HEK293 (cell line): Measurements from ENCODE around the gene VASN.
A peak's percentile ranks its signal among the peaks of the same experiment; 100 is the strongest.

Experiments
- CTCF ChIA-PET: fragments of 350-600 bp; formaldehyde crosslinking; extraction: SDS; loops from one replicate; lab custom pipeline; 2021; ENCODE audit warnings: antibody characterized with exemption; lab: Yijun Ruan, JAX
- POLR2A ChIA-PET: fragments of 300-600 bp; formaldehyde crosslinking; extraction: SDS; loops from one replicate; lab custom pipeline; 2020; ENCODE audit warnings: antibody characterized with exemption, inconsistent platforms; lab: Yijun Ruan, JAX
- H3K27ac ChIP-seq: fragments of 200-500 bp; sonication (Bioruptor generic); 2 replicates; pipeline ENCODE4 v1.5.1; 2014; ENCODE audit warnings: low read depth, low read length, control low read depth, inconsistent platforms; ENCODE audit errors: extremely low read depth
- H3K36me3 ChIP-seq, 2 experiments: fragments of 200-500 bp in 1 of 2; sonication (Bioruptor generic) in 1 of 2; 1 replicate in 1 of 2; 2 replicates in 1 of 2; pipeline ENCODE4 v1.5.1; 2014 to 2017; ENCODE audit warnings: inconsistent platforms in 2 of 2, low read length in 2 of 2; ENCODE audit not compliant: control insufficient read depth in 2 of 2, insufficient read depth in 1 of 2
- H3K4me1 ChIP-seq: fragments of 200-500 bp; sonication (Bioruptor generic); 2 replicates; pipeline ENCODE4 v1.5.1; 2014; ENCODE audit warnings: mild to moderate bottlenecking, low read length, inconsistent platforms; ENCODE audit not compliant: control insufficient read depth, insufficient read depth
- H3K4me3 ChIP-seq: 2 replicates; pipeline ENCODE4 v1.5.1; 2011; ENCODE audit warnings: low read depth, mild to moderate bottlenecking, control low read depth, low read length, moderate library complexity
- H3K9me3 ChIP-seq: fragments of 200-500 bp; sonication (Bioruptor generic); 2 replicates; pipeline ENCODE4 v1.5.1; 2014; ENCODE audit warnings: low read depth, low read length, inconsistent platforms; ENCODE audit not compliant: control insufficient read depth, insufficient read depth
- ELK4 ChIP-seq: IDR thresholded peaks from 2 replicates; pipeline ENCODE4 v1.6.1; 2011; ENCODE audit warnings: mild to moderate bottlenecking, low read depth, low read length, borderline replicate concordance
- GLIS1 ChIP-seq: fragments of 450-650 bp; formaldehyde crosslinking; IDR thresholded peaks from 2 replicates; pipeline ENCODE4 v1.5.1; 2016; ENCODE audit warnings: missing biosample characterization, missing genetic modification characterization
- KLF17 ChIP-seq: fragments of 450-650 bp; formaldehyde crosslinking; IDR thresholded peaks from 2 replicates; pipeline ENCODE4 v1.5.1; 2016; ENCODE audit warnings: missing biosample characterization, missing genetic modification characterization
- SCRT2 ChIP-seq: fragments of 450-650 bp; formaldehyde crosslinking; IDR thresholded peaks from 2 replicates; pipeline ENCODE4 v1.5.1; 2016; ENCODE audit warnings: missing biosample characterization, missing genetic modification characterization
- SP2 ChIP-seq: fragments of 450-650 bp; formaldehyde crosslinking; IDR thresholded peaks from 2 replicates; pipeline ENCODE4 v1.5.1; 2016; ENCODE audit warnings: missing biosample characterization, missing genetic modification characterization
- TCF7L2 ChIP-seq: IDR thresholded peaks from 2 replicates; pipeline ENCODE4 v1.6.1; 2011; ENCODE audit warnings: low read depth, mild to moderate bottlenecking, inconsistent platforms, low read length, moderate library complexity, borderline replicate concordance
- YY1 ChIP-seq: fragments of 450-650 bp; formaldehyde crosslinking; IDR thresholded peaks from 2 replicates; pipeline ENCODE4 v1.5.1; 2018; ENCODE audit warnings: missing biosample characterization, missing genetic modification characterization
- ZBTB48 ChIP-seq: fragments of 450-650 bp; formaldehyde crosslinking; IDR thresholded peaks from 2 replicates; pipeline ENCODE4 v1.5.1; 2016; ENCODE audit warnings: missing biosample characterization, missing genetic modification characterization
- ZEB2 ChIP-seq: fragments of 450-650 bp; formaldehyde crosslinking; IDR thresholded peaks from 2 replicates; pipeline ENCODE4 v1.5.1; 2016; ENCODE audit warnings: missing biosample characterization, missing genetic modification characterization
- ZNF121 ChIP-seq: fragments of 450-650 bp; formaldehyde crosslinking; IDR thresholded peaks from 2 replicates; pipeline ENCODE4 v1.5.1; 2016; ENCODE audit warnings: missing biosample characterization, missing genetic modification characterization
- ZNF148 ChIP-seq: fragments of 450-650 bp; formaldehyde crosslinking; IDR thresholded peaks from 2 replicates; pipeline ENCODE4 v1.5.0; 2017; ENCODE audit warnings: missing biosample characterization, missing genetic modification characterization, borderline replicate concordance
- ZNF2 ChIP-seq: fragments of 450-650 bp; formaldehyde crosslinking; IDR thresholded peaks from 2 replicates; pipeline ENCODE4 v1.5.1; 2016; ENCODE audit warnings: missing biosample characterization, missing genetic modification characterization
- ZNF26 ChIP-seq: fragments of 450-650 bp; formaldehyde crosslinking; IDR thresholded peaks from 2 replicates; pipeline ENCODE4 v1.5.1; 2016; ENCODE audit warnings: missing biosample characterization, missing genetic modification characterization
- ZNF292 ChIP-seq: fragments of 450-650 bp; formaldehyde crosslinking; IDR thresholded peaks from 2 replicates; pipeline ENCODE4 v1.5.1; 2016; ENCODE audit warnings: low read depth, missing biosample characterization, missing genetic modification characterization, borderline replicate concordance
- ZNF311 ChIP-seq: fragments of 450-650 bp; formaldehyde crosslinking; IDR thresholded peaks from 2 replicates; pipeline ENCODE4 v1.5.1; 2017; ENCODE audit warnings: missing biosample characterization, missing genetic modification characterization, borderline replicate concordance
- ZNF335 ChIP-seq: fragments of 450-650 bp; formaldehyde crosslinking; conservative IDR thresholded peaks from 2 replicates; pipeline ENCODE4 v1.5.1; 2016; ENCODE audit warnings: missing biosample characterization, missing genetic modification characterization
- ZNF366 ChIP-seq: fragments of 450-650 bp; formaldehyde crosslinking; conservative IDR thresholded peaks from 2 replicates; pipeline ENCODE4 v1.5.1; 2016; ENCODE audit warnings: missing biosample characterization, missing genetic modification characterization
- ZNF398 ChIP-seq: fragments of 450-650 bp; formaldehyde crosslinking; IDR thresholded peaks from 2 replicates; pipeline ENCODE4 v1.5.1; 2017; ENCODE audit warnings: missing biosample characterization, missing genetic modification characterization
- ZNF510 ChIP-seq: fragments of 450-650 bp; formaldehyde crosslinking; IDR thresholded peaks from 2 replicates; pipeline ENCODE4 v1.5.1; 2018; ENCODE audit warnings: mild to moderate bottlenecking, missing genetic modification characterization, missing biosample characterization; ENCODE audit not compliant: insufficient replicate concordance
- ZNF514 ChIP-seq: fragments of 450-650 bp; formaldehyde crosslinking; IDR thresholded peaks from 2 replicates; pipeline ENCODE4 v1.5.1; 2016; ENCODE audit warnings: missing biosample characterization, missing genetic modification characterization
- ZNF521 ChIP-seq: fragments of 450-650 bp; formaldehyde crosslinking; IDR thresholded peaks from 2 replicates; pipeline ENCODE4 v1.5.1; 2017; ENCODE audit warnings: missing biosample characterization, mild to moderate bottlenecking, missing genetic modification characterization
- ZNF580 ChIP-seq: fragments of 450-650 bp; formaldehyde crosslinking; IDR thresholded peaks from 2 replicates; pipeline ENCODE4 v1.5.1; 2016; ENCODE audit warnings: missing biosample characterization, missing genetic modification characterization
- ZNF600 ChIP-seq: fragments of 450-650 bp; formaldehyde crosslinking; IDR thresholded peaks from 2 replicates; pipeline ENCODE4 v1.5.1; 2016; ENCODE audit warnings: missing biosample characterization, missing genetic modification characterization
- ZNF660 ChIP-seq: fragments of 450-650 bp; IDR thresholded peaks from 2 replicates; pipeline ENCODE4 v1.5.1; 2018; ENCODE audit warnings: missing biosample characterization, mild to moderate bottlenecking, missing genetic modification characterization
- ZNF791 ChIP-seq: fragments of 450-650 bp; formaldehyde crosslinking; IDR thresholded peaks from 2 replicates; pipeline ENCODE4 v1.5.1; 2016; ENCODE audit warnings: missing biosample characterization, missing genetic modification characterization

Gene VASN

GRCh38 chr16:4347765-4348509, 23.7 kb upstream of the VASN start (continued):
- TF ChIP-seq YY1 (tag by site-specific recombination) (no peak), ZNF148 (tag by site-specific recombination) (no peak), ZNF600 (tag by site-specific recombination) (peak; percentile 8; the same call in 1 of the 2 replicates), ELK4 (no peak), ZNF292 (no peak), ZNF514 (no peak), KLF17 (tag by site-specific recombination) (peak; percentile 26; the same call in 1 of the 2 replicates), ZNF791 (tag by site-specific recombination) (no peak), ZEB2 (tag by site-specific recombination) (no peak), ZNF26 (no peak), ZNF510 (no peak), ZNF311 (no peak), SP2 (tag by site-specific recombination) (no peak)

- peaks cover 0 to 19% of the 10 kb centered on the region in 2 experiments; a peak in 2 of 3 replicates for H3K36me3 ChIP-seq
- TF ChIP-seq ZBTB48: no peak
- TF ChIP-seq ZNF121: peak; percentile 81
- H3K9me3 ChIP-seq: no peaks in the 10 kb centered on the region
- H3K4me3 ChIP-seq: no peak overlapping the region
- ChIA-PET CTCF (interaction anchor here (0.6 to 3.8 kb wide), 7 partner anchors 9 to 96 kb away, joined by 3 to 39 read pairs (median 3); no protein-coding TSS in a partner anchor), POLR2A (no interaction called here)
- no peak overlapping the region for H3K27ac ChIP-seq
- peaks cover 12% of the 10 kb centered on the region; the same call in 1 of the 2 replicates for H3K4me1 ChIP-seq
These were observed 22.3 kb upstream of the VASN start for GRCh38 chr16:4349332-4349731.

GRCh38 chr16:4350365-4350786, 21.3 kb upstream of the VASN start:
- H3K27ac ChIP-seq: peak overlapping the region; percentile 85
- TF ChIP-seq ZNF521 (tag by site-specific recombination) (no peak), ZNF366 (tag by site-specific recombination) (no peak), ZNF398 (tag by site-specific recombination) (no peak), GLIS1 (tag by site-specific recombination) (0 out of 2 replicates have a peak, but pooled peaks have one; percentile 24), SCRT2 (tag by site-specific recombination) (no peak), ZNF2 (tag by site-specific recombination) (peak; percentile 74; the same call in 1 of the 2 replicates), TCF7L2 (no peak), ZNF580 (tag by site-specific recombination) (peak; percentile 23; the same call in 1 of the 2 replicates), ZNF335 (tag by site-specific recombination) (0 out of 2 replicates have a peak, but pooled peaks have one; percentile 24), ZNF660 (no peak)

More at GRCh38 chr16:4350365-4350786, 21.3 kb upstream of the VASN start:
- Histone ChIP-seq H3K9me3 (no peaks in the 10 kb centered on the region), H3K36me3 (peaks cover 0 to 19% of the 10 kb centered on the region in 2 experiments; a peak in 2 of 3 replicates), H3K4me3 (peak overlapping the region; percentile 95), H3K4me1 (peaks cover 10% of the 10 kb centered on the region; the same call in 1 of the 2 replicates)
- POLR2A ChIA-PET: interaction anchor here (0.6 kb wide), 1 partner anchor 77 kb away, joined by 4 read pairs; the partner anchor contains the start of gene TFAP4
- CTCF ChIA-PET: interaction anchor here (0.5 to 3.8 kb wide), 8 partner anchors 9 to 513 kb away, joined by 3 to 39 read pairs (median 4); no protein-coding TSS in a partner anchor
